ENCODE measurements around the gene MMS22L. TPM values are rescaled to one million over a fixed set of nuclear protein-coding genes. Genes with fewer than 3 reads are reported as not detected.

Gene MMS22L
- total and polyA plus RNA-seq, 2 of the 4 experiments (the other 2 are of a cell fraction) = 6.1 to 18.6 TPM

DNA sequence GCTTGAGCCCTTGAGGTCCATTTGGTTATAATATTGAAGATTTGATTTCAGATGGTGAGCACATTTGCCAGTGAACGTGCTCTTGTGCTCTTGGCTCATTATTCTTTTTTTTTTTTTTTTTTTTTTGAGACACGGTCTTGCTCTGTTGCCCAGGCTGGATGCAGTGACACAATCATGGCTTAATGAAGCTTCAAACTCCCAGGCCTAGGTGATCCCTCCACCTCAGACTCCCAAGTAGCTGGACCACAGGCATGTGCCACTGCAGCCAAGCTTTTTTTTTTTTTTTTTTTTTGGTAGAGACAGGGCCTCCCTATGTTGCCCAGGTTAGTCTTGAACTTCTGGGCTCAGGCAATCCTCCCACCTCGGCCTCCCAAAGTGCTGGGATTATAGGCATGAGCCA, 182.3 kb downstream of the MMS22L start:
- Histone ChIP-seq H3K14ac (replicated peaks; ENCODE audit: low read depth, low read length) (no peak overlapping the region), H3K23ac (ENCODE audit: low read depth, low read length) (no peak overlapping the region), H4K8ac (ENCODE audit: low read depth in 2 of 2, low read length in 2 of 2) (no peak overlapping the region), H3K4me2 (ENCODE audit: low read depth, low read length) (no peak overlapping the region), H3K9me3 (ENCODE audit: control insufficient read depth, insufficient read depth, low read length) (no peaks in the 10 kb centered on the region), H4K20me1 (ENCODE audit: insufficient read depth, low read length) (no peaks in the 10 kb centered on the region), H3K4ac (ENCODE audit: low read depth, low read length) (no peak overlapping the region), H2BK120ac (ENCODE audit: low read depth, low read length) (no peak overlapping the region), H3K4me1 (ENCODE audit: control insufficient read depth, insufficient read depth, low read length) (no peaks in the 10 kb centered on the region), H2BK5ac (ENCODE audit: low read depth, low read length, poor library complexity, severe bottlenecking) (no peak overlapping the region), H3K4me3 (ENCODE audit: insufficient read depth, low read depth, low read length) (no peak overlapping the region), H3K79me1 (ENCODE audit: low read depth in 1 of 2, low read length in 2 of 2) (no peaks in the 10 kb centered on the region), H3K56ac (ENCODE audit: extremely low read depth, insufficient read depth, low read length) (no peak overlapping the region), H3K27me3 (ENCODE audit: control insufficient read depth, insufficient read depth, low read length) (peaks cover 1% of the 10 kb centered on the region), H3K36me3 (ENCODE audit: control insufficient read depth, insufficient read depth, low read length) (no peaks in the 10 kb centered on the region), H3K9ac (ENCODE audit: low read depth, low read length) (no peak overlapping the region), H4K91ac (ENCODE audit: insufficient read depth, low read depth, low read length) (no peak overlapping the region), H3K9me1 (ENCODE audit: insufficient read depth, low read length) (no peaks in the 10 kb centered on the region), H4K5ac (ENCODE audit: low read depth, low read length) (no peak overlapping the region), H3K27ac (ENCODE audit: insufficient read depth, low read length) (no peak overlapping the region), H3K18ac (ENCODE audit: low read depth, low read length) (no peak overlapping the region), H2BK15ac (ENCODE audit: low read depth, low read length) (no peak overlapping the region), H2AK5ac (ENCODE audit: low read depth, low read length) (no peak overlapping the region), H2BK20ac (ENCODE audit: low read depth, low read length) (no peak overlapping the region), H2AK9ac (replicated peaks; ENCODE audit: low read depth, low read length, poor library complexity) (no peak overlapping the region), H2AFZ (replicated peaks; ENCODE audit: low read length, poor library complexity) (no peak overlapping the region)
- in situ Hi-C loops (cut with MboI; ENCODE audit: low sequenced_read_pairs) (no loop called here), intact Hi-C loops (cut with micrococcal nuclease) (no loop called here), dilution Hi-C loops (cut with HindIII; ENCODE audit: low sequenced_read_pairs, unreplicated experiment) (no loop called here)
- ChIA-PET POLR2A (ENCODE audit: unreplicated experiment) (no interaction called here), CTCF (no interaction called here)
- WGBS, 2 experiments (ENCODE audit: extremely low coverage in 2 of 2, insufficient read length in 1 of 2) = 0% methylated on average over 1 of the region's 3 CpGs; no CpG with 5 or more reads in 1 of the 2 experiments
- TF ChIP-seq MXI1 (IDR thresholded peaks at IDR 0.05; ENCODE audit: borderline replicate concordance, low read depth, low read length) (no peak), SMC3 (IDR thresholded peaks at IDR 0.05; ENCODE audit: low read depth, low read length) (no peak), NFE2L2 (IDR thresholded peaks at IDR 0.05; ENCODE audit: low read depth, low read length) (no peak), POLR2A (IDR thresholded peaks at IDR 0.05; ENCODE audit: low read depth, low read length) (no peak), RCOR1 (IDR thresholded peaks at IDR 0.05; ENCODE audit: insufficient replicate concordance, low read length) (no peak), CHD1 (IDR thresholded peaks at IDR 0.05; ENCODE audit: low read depth, low read length) (no peak), MAFK (IDR thresholded peaks at IDR 0.05; ENCODE audit: low read depth, low read length) (no peak), FOS (IDR thresholded peaks at IDR 0.05; ENCODE audit: low read depth, low read length) (no peak), BHLHE40 (IDR thresholded peaks at IDR 0.05; ENCODE audit: low read depth, low read length) (no peak), RAD21 (IDR thresholded peaks at IDR 0.05; ENCODE audit: low read length) (no peak), RFX5 (IDR thresholded peaks at IDR 0.05; ENCODE audit: low read depth, low read length) (no peak), CEBPB (IDR thresholded peaks at IDR 0.05; ENCODE audit: low read depth, low read length) (no peak), MAZ (IDR thresholded peaks at IDR 0.05; ENCODE audit: borderline replicate concordance, low read depth, low read length) (no peak)
- TF ChIP-seq, protein P1, sequence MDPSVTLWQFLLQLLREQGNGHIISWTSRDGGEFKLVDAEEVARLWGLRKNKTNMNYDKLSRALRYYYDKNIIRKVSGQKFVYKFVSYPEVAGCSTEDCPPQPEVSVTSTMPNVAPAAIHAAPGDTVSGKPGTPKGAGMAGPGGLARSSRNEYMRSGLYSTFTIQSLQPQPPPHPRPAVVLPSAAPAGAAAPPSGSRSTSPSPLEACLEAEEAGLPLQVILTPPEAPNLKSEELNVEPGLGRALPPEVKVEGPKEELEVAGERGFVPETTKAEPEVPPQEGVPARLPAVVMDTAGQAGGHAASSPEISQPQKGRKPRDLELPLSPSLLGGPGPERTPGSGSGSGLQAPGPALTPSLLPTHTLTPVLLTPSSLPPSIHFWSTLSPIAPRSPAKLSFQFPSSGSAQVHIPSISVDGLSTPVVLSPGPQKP (IDR thresholded peaks at IDR 0.05; ENCODE audit: borderline replicate concordance, low read depth, low read length) = no peak
- TF ChIP-seq, protein P2, sequence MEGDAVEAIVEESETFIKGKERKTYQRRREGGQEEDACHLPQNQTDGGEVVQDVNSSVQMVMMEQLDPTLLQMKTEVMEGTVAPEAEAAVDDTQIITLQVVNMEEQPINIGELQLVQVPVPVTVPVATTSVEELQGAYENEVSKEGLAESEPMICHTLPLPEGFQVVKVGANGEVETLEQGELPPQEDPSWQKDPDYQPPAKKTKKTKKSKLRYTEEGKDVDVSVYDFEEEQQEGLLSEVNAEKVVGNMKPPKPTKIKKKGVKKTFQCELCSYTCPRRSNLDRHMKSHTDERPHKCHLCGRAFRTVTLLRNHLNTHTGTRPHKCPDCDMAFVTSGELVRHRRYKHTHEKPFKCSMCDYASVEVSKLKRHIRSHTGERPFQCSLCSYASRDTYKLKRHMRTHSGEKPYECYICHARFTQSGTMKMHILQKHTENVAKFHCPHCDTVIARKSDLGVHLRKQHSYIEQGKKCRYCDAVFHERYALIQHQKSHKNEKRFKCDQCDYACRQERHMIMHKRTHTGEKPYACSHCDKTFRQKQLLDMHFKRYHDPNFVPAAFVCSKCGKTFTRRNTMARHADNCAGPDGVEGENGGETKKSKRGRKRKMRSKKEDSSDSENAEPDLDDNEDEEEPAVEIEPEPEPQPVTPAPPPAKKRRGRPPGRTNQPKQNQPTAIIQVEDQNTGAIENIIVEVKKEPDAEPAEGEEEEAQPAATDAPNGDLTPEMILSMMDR (conservative IDR thresholded peaks at IDR 0.05; ENCODE audit: low read depth, low read length) = no peak
- TF ChIP-seq, protein P3, sequence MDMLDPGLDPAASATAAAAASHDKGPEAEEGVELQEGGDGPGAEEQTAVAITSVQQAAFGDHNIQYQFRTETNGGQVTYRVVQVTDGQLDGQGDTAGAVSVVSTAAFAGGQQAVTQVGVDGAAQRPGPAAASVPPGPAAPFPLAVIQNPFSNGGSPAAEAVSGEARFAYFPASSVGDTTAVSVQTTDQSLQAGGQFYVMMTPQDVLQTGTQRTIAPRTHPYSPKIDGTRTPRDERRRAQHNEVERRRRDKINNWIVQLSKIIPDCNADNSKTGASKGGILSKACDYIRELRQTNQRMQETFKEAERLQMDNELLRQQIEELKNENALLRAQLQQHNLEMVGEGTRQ (IDR thresholded peaks at IDR 0.05; ENCODE audit: low read depth, low read length) = no peak
- DNase-seq = no peak
- ATAC-seq (ENCODE audit: low read depth) = no peak
- no TSS peak for BruUV-seq (replicated peaks)
